HepG2 (cell line): ENCODE measurements around the gene XPC. TPM values are rescaled to one million over a fixed set of nuclear protein-coding genes. Genes with fewer than 3 reads are reported as not detected.

Experiments used
- ATAC-seq: fragments of 200-7000 bp; cut with Tn5 transposase; 3 replicates; pipeline ENCODE4 v1.9.1; 2020; ENCODE audit warnings: mild to moderate bottlenecking, moderate library complexity
- BruUV-seq: library from RNA; stranded (reverse); fragments of 400-500 nt; replicated peaks from 2 replicates; lab custom pipeline; 2021; lab: Mats Ljungman, UMichigan
- CTCF ChIA-PET: fragments of 300-600 bp; formaldehyde crosslinking; extraction: SDS; loops from one replicate; lab custom pipeline; 2021; ENCODE audit warnings: low total read pairs, inconsistent platforms, low intra/inter-chr PET ratio; lab: Yijun Ruan, JAX
- POLR2A ChIA-PET: fragments of 350-600 bp; sonication (Branson Sonifier 250); formaldehyde crosslinking; loops from one replicate; lab custom pipeline; 2020; ENCODE audit warnings: antibody characterized with exemption, inconsistent platforms; lab: Yijun Ruan, JAX
- DNase-seq: peaks from one replicate; pipeline ENCODE4 v3.0.0-alpha.2; 2015; ENCODE audit warnings: low spot score
- FAIRE-seq: peaks from 3 replicates; lab custom pipeline; 2011; peaks lifted over from hg19 to GRCh38; lab: Jason Lieb, UNC
- H2AFZ ChIP-seq: one replicate; pipeline ENCODE4 v1.6.1; 2011; ENCODE audit warnings: low read length, inconsistent platforms
- H3K27ac ChIP-seq: fragments of 300-600 bp; 3 replicates; pipeline ENCODE4 v1.8.0; 2011; ENCODE audit warnings: mixed run types, mild to moderate bottlenecking, mixed read lengths, low read length, inconsistent platforms; ENCODE audit not compliant: insufficient read depth; ENCODE audit errors: extremely low read length
- H3K27me3 ChIP-seq, 2 experiments: fragments of 200-600 bp in 1 of 2; 2 replicates in 1 of 2; 3 replicates in 1 of 2; pipeline versions ENCODE4 v1.6.0 to v1.8.0; 2011; ENCODE audit warnings: low read length in 2 of 2, mild to moderate bottlenecking in 2 of 2, moderate library complexity in 2 of 2, inconsistent platforms in 1 of 2; ENCODE audit not compliant: insufficient read depth in 2 of 2, control insufficient read depth in 1 of 2
- H3K36me3 ChIP-seq, 2 experiments: fragments of 200-600 bp in 1 of 2; replicated peaks in 1 of 2; 2 replicates in 1 of 2; 3 replicates in 1 of 2; pipeline versions ENCODE4 v1.5.1 to v1.8.0; 2011; ENCODE audit warnings: low read length in 2 of 2, inconsistent platforms in 1 of 2; ENCODE audit not compliant: insufficient read depth in 2 of 2, control insufficient read depth in 1 of 2
- H3K4me1 ChIP-seq: 2 replicates; pipeline ENCODE4 v1.5.1; 2012; ENCODE audit warnings: low read length, inconsistent platforms; ENCODE audit not compliant: insufficient read depth
- H3K4me2 ChIP-seq: 2 replicates; pipeline ENCODE4 v1.6.0; 2011; ENCODE audit warnings: low read depth, low read length, inconsistent platforms
- H3K4me3 ChIP-seq, 3 experiments: fragments of 200-600 bp in 1 of 3; sonication (generic), shearing (Covaris generic) in 1 of 3; replicated peaks in 1 of 3; 2 replicates each; pipeline ENCODE4 v1.5.1; 2011 to 2016; ENCODE audit warnings: low read length in 3 of 3, inconsistent platforms in 2 of 3, low read depth in 2 of 3, mild to moderate bottlenecking in 2 of 3, control low read depth in 1 of 3, mixed read lengths in 1 of 3; ENCODE audit not compliant: insufficient read depth in 1 of 3
- H3K79me2 ChIP-seq: one replicate; pipeline ENCODE4 v1.6.1; 2011; ENCODE audit warnings: low read length, inconsistent platforms; ENCODE audit not compliant: insufficient read depth
- H3K9ac ChIP-seq: 2 replicates; pipeline ENCODE4 v1.6.0; 2011; ENCODE audit warnings: mild to moderate bottlenecking, low read depth, low read length, inconsistent platforms; ENCODE audit not compliant: insufficient read depth
- H3K9me3 ChIP-seq: 2 replicates; pipeline ENCODE4 v1.5.1; 2012; ENCODE audit warnings: mild to moderate bottlenecking, low read length
- H4K20me1 ChIP-seq: 2 replicates; pipeline ENCODE4 v1.6.0; 2011; ENCODE audit warnings: inconsistent platforms, mild to moderate bottlenecking, low read length, moderate library complexity; ENCODE audit not compliant: insufficient read depth
- AFF4 ChIP-seq: sonication (generic); formaldehyde crosslinking; IDR thresholded peaks from 2 replicates; pipeline ENCODE4 v1.4.0; 2020; ENCODE audit warnings: missing genetic modification reagents
- ATRX ChIP-seq: sonication (generic); formaldehyde crosslinking; IDR thresholded peaks from 2 replicates; pipeline ENCODE4 v1.4.0; 2020; ENCODE audit warnings: missing genetic modification reagents, borderline replicate concordance
- CEBPB ChIP-seq: IDR thresholded peaks from 2 replicates; pipeline ENCODE4 v1.6.1; 2011; ENCODE audit warnings: low read depth, low read length, improper control_type of control experiment, borderline replicate concordance
- CREB3 ChIP-seq: sonication (generic); formaldehyde crosslinking; IDR thresholded peaks from 2 replicates; pipeline ENCODE4 v1.5.0; 2020; ENCODE audit warnings: missing genetic modification reagents
- GTF3A ChIP-seq: sonication (generic); formaldehyde crosslinking; conservative IDR thresholded peaks from 2 replicates; pipeline ENCODE4 v1.4.0; 2020; ENCODE audit warnings: mild to moderate bottlenecking, missing genetic modification reagents
- MIER3 ChIP-seq: IDR thresholded peaks from 2 replicates; pipeline ENCODE4 v1.6.1; 2016; ENCODE audit warnings: missing compliant biosample characterization, borderline replicate concordance
- MYPOP ChIP-seq: sonication (generic); formaldehyde crosslinking; IDR thresholded peaks from 2 replicates; pipeline ENCODE4 v1.8.1; 2023; ENCODE audit warnings: mild to moderate bottlenecking, moderate library complexity, missing genetic modification reagents
- NR2F2 ChIP-seq: IDR thresholded peaks from 2 replicates; pipeline ENCODE4 v1.6.1; 2012; ENCODE audit warnings: low read depth, inconsistent platforms, borderline replicate concordance
- PTBP1 ChIP-seq: fragments of 200-400 bp; formaldehyde crosslinking; IDR thresholded peaks from 2 replicates; pipeline ENCODE4 v1.6.1; 2018; ENCODE audit warnings: low read length, low read depth; ENCODE audit not compliant: poor library complexity, severe bottlenecking
- SIX4 ChIP-seq: sonication (generic); formaldehyde crosslinking; IDR thresholded peaks from 2 replicates; pipeline ENCODE4 v1.4.0; 2020; ENCODE audit warnings: missing genetic modification reagents
- SPEN ChIP-seq: sonication (generic); formaldehyde crosslinking; IDR thresholded peaks from 2 replicates; pipeline ENCODE4 v1.5.1; 2020; ENCODE audit warnings: low read depth, mild to moderate bottlenecking, missing genetic modification reagents
- ZBTB20 ChIP-seq: sonication (generic); formaldehyde crosslinking; IDR thresholded peaks from 2 replicates; pipeline ENCODE4 v1.8.1; 2023; ENCODE audit warnings: missing genetic modification reagents, low read depth, mild to moderate bottlenecking, borderline replicate concordance
- ZBTB37 ChIP-seq: sonication (generic); formaldehyde crosslinking; IDR thresholded peaks from 2 replicates; pipeline ENCODE4 v1.4.0; 2020; ENCODE audit warnings: mild to moderate bottlenecking, missing genetic modification reagents
- ZNF101 ChIP-seq: sonication (generic); formaldehyde crosslinking; IDR thresholded peaks from 2 replicates; pipeline ENCODE4 v1.4.0; 2020; ENCODE audit warnings: mild to moderate bottlenecking, low read depth, missing genetic modification reagents, borderline replicate concordance
- ZNF549 ChIP-seq: sonication (generic); formaldehyde crosslinking; IDR thresholded peaks from 2 replicates; pipeline ENCODE4 v1.5.0; 2020; ENCODE audit warnings: missing genetic modification reagents
- ZNF740 ChIP-seq: sonication (generic); formaldehyde crosslinking; IDR thresholded peaks from 2 replicates; pipeline ENCODE4 v1.4.0; 2020; ENCODE audit warnings: missing genetic modification reagents
- ZNF850 ChIP-seq: sonication (generic); formaldehyde crosslinking; conservative IDR thresholded peaks from 2 replicates; pipeline ENCODE4 v1.9.0; 2021; ENCODE audit warnings: mild to moderate bottlenecking, missing genetic modification reagents
- WGBS: methylation state at CpG from one replicate; pipeline ENCODE4 v1.1.6; 2017; ENCODE audit warnings: low lambda C conversion rate; 5-methylcytosine and 5-hydroxymethylcytosine counted together
- in situ Hi-C: cut with HindIII; loops from 2 replicates; pipeline ENCODE4 v1.10.0; 2017; ENCODE audit warnings: low pct_unique_long_range_greater_than_20kb; ENCODE audit not compliant: extremely low pct_ligation_motif_present
- intact Hi-C: fragments of 100-400 bp; cut with micrococcal nuclease; formaldehyde crosslinking; loops from one replicate; pipeline ENCODE4 v1.10.0; 2022; ENCODE audit not compliant: unreplicated experiment
- polyA plus RNA-seq, 8 experiments: library from polyadenylated mRNA; depleted of rRNA in 3 of 8; stranded (reverse) in 7 of 8; unstranded in 1 of 8; fragments of >200 nt; fragmentation: Illumina TruSeq in 4 of 8; extraction: Trizol in 4 of 8; gene quantifications; 2 replicates each; pipeline versions ENCODE4 v1.2.1 to v1.2.3, GENCODE V29; 2011 to 2016; ENCODE audit warnings: low read depth in 4 of 8, missing spikeins in 1 of 8, mixed read lengths in 1 of 8; ENCODE audit not compliant: insufficient read depth in 1 of 8
- total RNA-seq, 5 experiments: library from RNA; depleted of rRNA; stranded (reverse); fragments of >200 nt; fragmentation: Illumina TruSeq; extraction: Trizol; gene quantifications; 2 replicates each; pipeline ENCODE4 v1.2.3, GENCODE V29; 2016; ENCODE audit warnings: low read depth in 1 of 5

Gene XPC
- total and polyA plus RNA-seq, 2 of the 13 experiments (the other 11 are each of a cell fraction or from before 2014, with no cell fraction given), result 9.4 to 24.1 TPM

- FAIRE-seq (no peak), ATAC-seq (no peak), DNase-seq (no peak)
- Histone ChIP-seq H3K9me3 (no peaks in the 10 kb centered on the region), H4K20me1 (no peaks in the 10 kb centered on the region), H3K27ac (no peak overlapping the region), H3K4me1 (peaks cover 45% of the 10 kb centered on the region), H3K27me3 (no peaks in the 10 kb centered on the region), H3K4me2 (no peak overlapping the region), H3K36me3 (no peaks in the 10 kb centered on the region), H3K79me2 (no peaks in the 10 kb centered on the region), H3K4me3 (no peak overlapping the region), H3K9ac (no peak overlapping the region), H2AFZ (no peak overlapping the region)
- intact Hi-C loops, result no loop called here
- CTCF ChIA-PET, result no interaction called here
- BruUV-seq, result no TSS peak
- WGBS, result 68% methylated on average over 13 of the region's 14 CpGs
- in situ Hi-C loops, result loop anchor here (10.0 kb wide), 2 partner anchors 255 to 315 kb away; no protein-coding TSS in a partner anchor
- POLR2A ChIA-PET, result no interaction called here
- TF ChIP-seq ZBTB37, result no peak
- no peak for TF ChIP-seq ZNF549 (CRISPR knock-in tag)
- no peak for TF ChIP-seq CEBPB
- TF ChIP-seq ZBTB20 (CRISPR knock-in tag), result no peak
- no peak for TF ChIP-seq MIER3 (CRISPR knock-in tag)
- TF ChIP-seq AFF4, result no peak
- TF ChIP-seq ZNF850 (CRISPR knock-in tag), result no peak
- no peak for TF ChIP-seq ZNF101
- no peak for TF ChIP-seq NR2F2
- TF ChIP-seq PTBP1, result no peak
- TF ChIP-seq ZNF740 (CRISPR knock-in tag), result no peak
- TF ChIP-seq SPEN, result no peak
- TF ChIP-seq CREB3, result no peak
- no peak for TF ChIP-seq GTF3A
- TF ChIP-seq ATRX (CRISPR knock-in tag), result no peak
- no peak for TF ChIP-seq SIX4 (CRISPR knock-in tag)
- no peak for TF ChIP-seq MYPOP (CRISPR knock-in tag)
Observed at GRCh38 chr3:14209581-14210289, 31.3 kb upstream of the XPC start.
